HL-60 (cell line): ENCODE results near the gene USP21.
A peak's percentile ranks its signal among the peaks of the same experiment; 100 is the strongest.

Experiments used
- DNase-seq, 2 experiments: peaks; one replicate each; pipeline ENCODE4 v3.0.0-alpha.2; 2010 to 2020; ENCODE audit warnings: low read depth in 1 of 2, low spot score in 1 of 2
- H3K27ac ChIP-seq: fragments of 250-450 bp; sonication (Bioruptor Pico); replicated peaks from 2 replicates; pipeline ENCODE4 v1.5.1; 2020; ENCODE audit warnings: mild to moderate bottlenecking, moderate library complexity
- H3K27me3 ChIP-seq: fragments of 250-450 bp; sonication (Bioruptor Pico); 2 replicates; pipeline ENCODE4 v1.5.1; 2021; ENCODE audit warnings: mild to moderate bottlenecking, moderate library complexity; ENCODE audit not compliant: insufficient read depth, poor library complexity, severe bottlenecking
- H3K4me3 ChIP-seq: replicated peaks from 2 replicates; pipeline ENCODE4 v1.5.1; 2011; ENCODE audit warnings: mild to moderate bottlenecking, control low read depth, low read length; ENCODE audit not compliant: insufficient read depth
- GABPA ChIP-seq: IDR thresholded peaks from 2 replicates; pipeline ENCODE4 v1.6.1; 2012; ENCODE audit warnings: low read depth
- POLR2AphosphoS5 ChIP-seq: IDR thresholded peaks from 2 replicates; pipeline ENCODE4 v1.6.1; 2012; ENCODE audit warnings: low read depth
- SPI1 ChIP-seq: IDR thresholded peaks from 2 replicates; pipeline ENCODE4 v1.6.1; 2012; ENCODE audit warnings: low read depth, mild to moderate bottlenecking, borderline replicate concordance
- TF ChIP-seq, protein P1 (sequence below): IDR thresholded peaks from one replicate; pipeline ENCODE4 v1.5.1; 2011; ENCODE audit warnings: low read length, control low read depth, inconsistent platforms; ENCODE audit not compliant: insufficient read depth
- TF ChIP-seq, protein P2 (sequence below): IDR thresholded peaks from 2 replicates; pipeline ENCODE4 v1.6.1; 2012; ENCODE audit warnings: low read depth; ENCODE audit not compliant: insufficient replicate concordance

Gene USP21

DNA sequence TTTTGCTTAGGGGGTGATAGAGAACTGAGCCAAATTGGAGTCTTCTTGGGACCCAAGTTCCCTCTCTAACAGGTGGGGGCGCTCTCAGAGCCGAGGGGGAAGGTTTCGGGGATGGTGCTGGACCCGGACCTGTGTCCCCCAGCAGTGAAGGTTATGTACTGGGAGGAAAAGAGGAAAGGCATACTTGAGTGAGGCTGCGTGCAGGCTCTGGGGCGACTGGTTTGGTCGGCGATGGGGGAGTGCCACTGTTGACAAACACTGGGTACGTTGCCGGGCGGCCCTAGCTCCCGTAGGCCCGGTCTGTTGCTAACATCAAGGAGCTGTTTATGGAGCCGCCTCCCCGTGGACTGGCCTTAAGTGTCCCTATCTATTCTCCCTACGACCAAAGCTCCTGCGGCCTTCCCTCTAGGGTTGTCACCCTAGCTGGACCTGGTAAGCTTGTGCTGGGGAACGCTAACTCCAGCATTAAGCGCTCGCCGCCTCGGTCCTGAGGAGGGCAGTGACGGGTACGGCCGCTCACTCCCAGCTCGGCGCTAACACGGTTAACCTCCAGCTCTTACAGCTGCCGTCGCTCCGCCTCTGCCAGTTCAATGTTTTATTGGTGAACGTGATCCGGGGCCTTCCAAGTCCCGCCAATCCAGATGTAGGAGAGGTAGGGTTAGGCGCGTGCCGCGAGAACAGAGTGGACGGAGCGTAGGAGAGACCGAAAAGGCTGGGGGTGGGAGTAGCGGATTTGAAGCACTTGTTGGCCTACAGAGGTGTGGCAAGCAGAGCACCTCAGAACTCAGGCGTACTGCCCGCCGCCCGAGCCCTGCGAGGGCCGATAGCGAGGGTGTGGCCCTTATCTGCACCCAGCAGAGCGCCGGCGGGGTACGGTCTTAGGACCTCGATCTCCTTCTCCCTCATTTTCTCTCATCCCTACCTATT, 6.7 kb downstream of the USP21 start, which contains the start of gene PPOX:
Gene PPOX (plus strand): TSS at position 685 of the 927 bp plus-strand sequence. CDS start 422 bp downstream, outside the sequence.
- Histone ChIP-seq H3K4me3 (peak within 1 kb of the TSS; percentile 77), H3K27ac (peak within 1 kb of the TSS; percentile 88), H3K27me3 (no peaks in the 10 kb centered on the region)
- TF ChIP-seq GABPA (no peak), SPI1 (peak; percentile 21; the same call in 1 of the 2 replicates), POLR2AphosphoS5 (peak; percentile 70)
- TF ChIP-seq, protein P1, sequence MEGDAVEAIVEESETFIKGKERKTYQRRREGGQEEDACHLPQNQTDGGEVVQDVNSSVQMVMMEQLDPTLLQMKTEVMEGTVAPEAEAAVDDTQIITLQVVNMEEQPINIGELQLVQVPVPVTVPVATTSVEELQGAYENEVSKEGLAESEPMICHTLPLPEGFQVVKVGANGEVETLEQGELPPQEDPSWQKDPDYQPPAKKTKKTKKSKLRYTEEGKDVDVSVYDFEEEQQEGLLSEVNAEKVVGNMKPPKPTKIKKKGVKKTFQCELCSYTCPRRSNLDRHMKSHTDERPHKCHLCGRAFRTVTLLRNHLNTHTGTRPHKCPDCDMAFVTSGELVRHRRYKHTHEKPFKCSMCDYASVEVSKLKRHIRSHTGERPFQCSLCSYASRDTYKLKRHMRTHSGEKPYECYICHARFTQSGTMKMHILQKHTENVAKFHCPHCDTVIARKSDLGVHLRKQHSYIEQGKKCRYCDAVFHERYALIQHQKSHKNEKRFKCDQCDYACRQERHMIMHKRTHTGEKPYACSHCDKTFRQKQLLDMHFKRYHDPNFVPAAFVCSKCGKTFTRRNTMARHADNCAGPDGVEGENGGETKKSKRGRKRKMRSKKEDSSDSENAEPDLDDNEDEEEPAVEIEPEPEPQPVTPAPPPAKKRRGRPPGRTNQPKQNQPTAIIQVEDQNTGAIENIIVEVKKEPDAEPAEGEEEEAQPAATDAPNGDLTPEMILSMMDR, result peak; percentile 22
- peak; percentile 89 to 99 for DNase-seq

DNA sequence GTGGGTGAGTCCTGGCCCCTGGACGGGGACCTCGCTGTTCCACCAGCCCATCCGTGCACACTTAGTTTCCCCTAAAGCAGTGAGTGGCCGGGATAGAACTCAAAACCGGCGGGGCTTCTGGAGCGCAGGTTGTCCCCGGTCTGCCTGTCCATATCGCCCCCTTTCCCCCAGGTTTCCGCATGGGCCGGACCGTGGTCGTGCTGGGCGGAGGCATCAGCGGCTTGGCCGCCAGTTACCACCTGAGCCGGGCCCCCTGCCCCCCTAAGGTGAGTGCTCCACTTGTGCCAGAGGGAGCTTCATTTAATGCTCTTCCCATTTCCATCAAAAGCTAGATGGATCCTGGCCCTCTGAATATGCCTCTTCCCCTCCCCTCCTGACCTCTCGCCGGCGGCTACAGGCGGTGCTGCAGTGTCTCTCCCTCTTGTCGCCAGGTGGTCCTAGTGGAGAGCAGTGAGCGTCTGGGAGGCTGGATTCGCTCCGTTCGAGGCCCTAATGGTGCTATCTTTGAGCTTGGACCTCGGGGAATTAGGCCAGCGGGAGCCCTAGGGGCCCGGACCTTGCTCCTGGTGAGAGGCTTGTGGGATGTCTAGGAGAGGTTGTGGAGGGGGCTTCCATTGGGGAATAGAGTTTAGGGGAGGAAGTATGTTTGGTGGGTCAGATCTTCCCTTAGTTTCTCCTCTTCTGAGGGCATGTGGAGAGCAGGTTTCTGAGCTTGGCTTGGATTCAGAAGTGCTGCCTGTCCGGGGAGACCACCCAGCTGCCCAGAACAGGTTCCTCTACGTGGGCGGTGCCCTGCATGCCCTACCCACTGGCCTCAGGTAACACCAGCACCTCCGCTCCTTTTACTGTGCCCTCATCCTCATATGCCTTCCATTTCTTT, 7.6 kb downstream of the USP21 start:
- peak in 1 of 2 experiments; percentile 15 for DNase-seq
- H3K27ac ChIP-seq, result peak overlapping the region; percentile 88

DNA sequence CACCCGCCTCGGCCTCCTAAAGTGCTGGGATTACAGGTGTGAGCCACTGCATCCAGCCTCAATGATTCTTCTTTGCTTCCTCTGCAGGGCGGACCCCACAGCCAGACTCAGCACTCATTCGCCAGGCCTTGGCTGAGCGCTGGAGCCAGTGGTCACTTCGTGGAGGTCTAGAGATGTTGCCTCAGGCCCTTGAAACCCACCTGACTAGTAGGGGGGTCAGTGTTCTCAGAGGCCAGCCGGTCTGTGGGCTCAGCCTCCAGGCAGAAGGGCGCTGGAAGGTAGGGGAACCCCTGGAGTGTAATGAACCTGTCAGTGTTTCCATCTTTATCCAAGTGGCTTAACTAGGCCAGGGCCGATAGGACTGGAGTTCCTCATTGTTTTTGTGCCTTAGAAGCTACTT, 9.6 kb downstream of the USP21 start:
- H3K4me3 ChIP-seq, result no peak overlapping the region
- H3K27me3 ChIP-seq, result no peaks in the 10 kb centered on the region
- TF ChIP-seq POLR2AphosphoS5 (no peak), GABPA (no peak), SPI1 (no peak)
- H3K27ac ChIP-seq, result no peak overlapping the region
- DNase-seq, result no peak

More for the DNA sequence above, 7.6 kb downstream of the USP21 start:
- H3K27me3 ChIP-seq, result no peaks in the 10 kb centered on the region
- TF ChIP-seq, protein P1, result no peak
- TF ChIP-seq SPI1 (no peak), GABPA (no peak), POLR2AphosphoS5 (no peak)
- TF ChIP-seq, protein P2, sequence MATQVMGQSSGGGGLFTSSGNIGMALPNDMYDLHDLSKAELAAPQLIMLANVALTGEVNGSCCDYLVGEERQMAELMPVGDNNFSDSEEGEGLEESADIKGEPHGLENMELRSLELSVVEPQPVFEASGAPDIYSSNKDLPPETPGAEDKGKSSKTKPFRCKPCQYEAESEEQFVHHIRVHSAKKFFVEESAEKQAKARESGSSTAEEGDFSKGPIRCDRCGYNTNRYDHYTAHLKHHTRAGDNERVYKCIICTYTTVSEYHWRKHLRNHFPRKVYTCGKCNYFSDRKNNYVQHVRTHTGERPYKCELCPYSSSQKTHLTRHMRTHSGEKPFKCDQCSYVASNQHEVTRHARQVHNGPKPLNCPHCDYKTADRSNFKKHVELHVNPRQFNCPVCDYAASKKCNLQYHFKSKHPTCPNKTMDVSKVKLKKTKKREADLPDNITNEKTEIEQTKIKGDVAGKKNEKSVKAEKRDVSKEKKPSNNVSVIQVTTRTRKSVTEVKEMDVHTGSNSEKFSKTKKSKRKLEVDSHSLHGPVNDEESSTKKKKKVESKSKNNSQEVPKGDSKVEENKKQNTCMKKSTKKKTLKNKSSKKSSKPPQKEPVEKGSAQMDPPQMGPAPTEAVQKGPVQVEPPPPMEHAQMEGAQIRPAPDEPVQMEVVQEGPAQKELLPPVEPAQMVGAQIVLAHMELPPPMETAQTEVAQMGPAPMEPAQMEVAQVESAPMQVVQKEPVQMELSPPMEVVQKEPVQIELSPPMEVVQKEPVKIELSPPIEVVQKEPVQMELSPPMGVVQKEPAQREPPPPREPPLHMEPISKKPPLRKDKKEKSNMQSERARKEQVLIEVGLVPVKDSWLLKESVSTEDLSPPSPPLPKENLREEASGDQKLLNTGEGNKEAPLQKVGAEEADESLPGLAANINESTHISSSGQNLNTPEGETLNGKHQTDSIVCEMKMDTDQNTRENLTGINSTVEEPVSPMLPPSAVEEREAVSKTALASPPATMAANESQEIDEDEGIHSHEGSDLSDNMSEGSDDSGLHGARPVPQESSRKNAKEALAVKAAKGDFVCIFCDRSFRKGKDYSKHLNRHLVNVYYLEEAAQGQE, result no peak
- H3K4me3 ChIP-seq, result peak overlapping the region; percentile 77

DNA sequence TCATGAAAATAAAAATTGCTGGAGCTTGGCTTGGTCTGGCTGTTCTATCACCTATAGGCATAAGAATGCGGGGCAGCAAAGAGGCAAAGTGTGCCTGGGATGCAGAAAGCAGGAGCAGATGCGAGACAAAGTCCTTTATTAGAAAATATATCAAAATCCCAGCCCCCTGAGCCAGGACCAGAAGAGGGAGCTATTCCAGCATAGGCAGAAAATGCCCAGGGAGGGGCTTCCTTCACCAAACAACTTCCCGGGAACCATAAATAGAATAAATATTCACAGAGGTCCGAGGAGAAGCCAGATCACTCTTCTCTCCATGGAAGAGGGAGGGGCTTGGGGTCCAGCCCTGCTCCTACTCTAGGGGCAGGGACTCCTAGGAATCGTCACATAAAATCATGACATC, 11.9 kb downstream of the USP21 start:
- TF ChIP-seq GABPA (no peak), SPI1 (no peak), POLR2AphosphoS5 (no peak)
- TF ChIP-seq, protein P1, result no peak
- TF ChIP-seq, protein P2, result no peak
- Histone ChIP-seq H3K4me3 (no peak overlapping the region), H3K27me3 (no peaks in the 10 kb centered on the region), H3K27ac (no peak overlapping the region)
- no peak for DNase-seq
